SK-N-SH treated with all-trans-retinoic acid at 6 μM for 48 hours (cell line): ENCODE measurements around the gene HCAR2.
"Not testable (repeated sequence)": the region's sequence is repeated elsewhere in the genome, so short reads cannot be mapped to it uniquely, and the experiment has no call there.

Experiments
- ATAC-seq: fragments of 200-7000 bp; cut with Tn5 transposase; 3 replicates; pipeline ENCODE4 v1.9.1; 2020; ENCODE audit warnings: mild to moderate bottlenecking, moderate library complexity
- ARNTL ChIP-seq: fragments of 450-650 bp; formaldehyde crosslinking; IDR thresholded peaks from 2 replicates; pipeline ENCODE4 v1.5.0; 2020; ENCODE audit warnings: low read depth, mild to moderate bottlenecking, moderate library complexity, borderline replicate concordance
- BACH2 ChIP-seq: fragments of 250-450 bp; sonication (Bioruptor Pico); IDR thresholded peaks from 2 replicates; pipeline ENCODE4 v1.9.0; 2021; ENCODE audit warnings: mild to moderate bottlenecking, borderline replicate concordance
- CSDC2 ChIP-seq: fragments of 250-450 bp; sonication (Bioruptor Pico); IDR thresholded peaks from 2 replicates; pipeline ENCODE4 v1.5.0; 2020; ENCODE audit warnings: mild to moderate bottlenecking, moderate library complexity
- ESRRG ChIP-seq: fragments of 250-450 bp; sonication (Bioruptor Pico); IDR thresholded peaks from 2 replicates; pipeline ENCODE4 v1.6.1; 2021; ENCODE audit warnings: mild to moderate bottlenecking
- GLIS3 ChIP-seq: fragments of 250-450 bp; sonication (Bioruptor Pico); IDR thresholded peaks from 2 replicates; pipeline ENCODE4 v1.5.0; 2020; ENCODE audit warnings: mild to moderate bottlenecking, moderate library complexity
- OSR1 ChIP-seq: fragments of 250-450 bp; sonication (Bioruptor Pico); IDR thresholded peaks from 2 replicates; pipeline ENCODE4 v1.8.0; 2022; ENCODE audit warnings: moderate library complexity, mild to moderate bottlenecking, inconsistent platforms
- POU6F1 ChIP-seq: fragments of 250-450 bp; sonication (Bioruptor Pico); IDR thresholded peaks from 2 replicates; pipeline ENCODE4 v1.8.0; 2021; ENCODE audit warnings: low read depth, mild to moderate bottlenecking, moderate library complexity, borderline replicate concordance
- PPARA ChIP-seq: fragments of 250-450 bp; sonication (Bioruptor Pico); IDR thresholded peaks from 2 replicates; pipeline ENCODE4 v1.5.0; 2020; ENCODE audit warnings: mild to moderate bottlenecking, borderline replicate concordance
- RARB ChIP-seq: fragments of 250-450 bp; sonication (Bioruptor Pico); IDR thresholded peaks from 2 replicates; pipeline ENCODE4 v1.8.0; 2021; ENCODE audit warnings: mild to moderate bottlenecking, moderate library complexity
- SNAI2 ChIP-seq: fragments of 250-450 bp; sonication (Bioruptor Pico); IDR thresholded peaks from 2 replicates; pipeline ENCODE4 v1.5.0; 2020; ENCODE audit warnings: mild to moderate bottlenecking, moderate library complexity
- TCF4 ChIP-seq: fragments of 250-450 bp; sonication (Bioruptor Pico); IDR thresholded peaks from 2 replicates; pipeline ENCODE4 v1.8.0; 2021; ENCODE audit warnings: mild to moderate bottlenecking, moderate library complexity, borderline replicate concordance
- TOX ChIP-seq: fragments of 250-450 bp; sonication (Bioruptor Pico); IDR thresholded peaks from 2 replicates; pipeline ENCODE4 v1.8.0; 2021; ENCODE audit warnings: mild to moderate bottlenecking, moderate library complexity, borderline replicate concordance
- TSHZ2 ChIP-seq: fragments of 250-450 bp; sonication (Bioruptor Pico); IDR thresholded peaks from 2 replicates; pipeline ENCODE4 v1.5.0; 2020; ENCODE audit warnings: mild to moderate bottlenecking, moderate library complexity
- ZC3H10 ChIP-seq: fragments of 250-450 bp; sonication (Bioruptor Pico); IDR thresholded peaks from 2 replicates; pipeline ENCODE4 v1.5.1; 2021; ENCODE audit warnings: mild to moderate bottlenecking, moderate library complexity
- ZFP3 ChIP-seq: fragments of 250-450 bp; sonication (Bioruptor Pico); IDR thresholded peaks from 2 replicates; pipeline ENCODE4 v1.5.0; 2020; ENCODE audit warnings: mild to moderate bottlenecking, moderate library complexity
- ZFP30 ChIP-seq: fragments of 450-650 bp; formaldehyde crosslinking; IDR thresholded peaks from 2 replicates; pipeline ENCODE4 v1.5.0; 2022; ENCODE audit warnings: mild to moderate bottlenecking, moderate library complexity
- ZNF565 ChIP-seq: fragments of 450-650 bp; formaldehyde crosslinking; conservative IDR thresholded peaks from 2 replicates; pipeline ENCODE4 v1.5.0; 2020; ENCODE audit warnings: low read depth, mild to moderate bottlenecking, moderate library complexity
- ZNF8 ChIP-seq: fragments of 450-650 bp; formaldehyde crosslinking; IDR thresholded peaks from 2 replicates; pipeline ENCODE4 v1.5.0; 2020; ENCODE audit warnings: mild to moderate bottlenecking, moderate library complexity

Gene HCAR2

GRCh38 chr12:122659579-122659978, 43.6 kb downstream of the HCAR2 start:
- ATAC-seq = no peak
- TF ChIP-seq ZNF565 (CRISPR knock-in tag) (no peak), POU6F1 (CRISPR knock-in tag) (no peak), ZFP3 (CRISPR knock-in tag) (no peak), ZNF8 (CRISPR knock-in tag) (no peak), TCF4 (CRISPR knock-in tag) (no peak), ZFP30 (CRISPR knock-in tag) (no peak), CSDC2 (CRISPR knock-in tag) (no peak), PPARA (CRISPR knock-in tag) (no peak), OSR1 (CRISPR knock-in tag) (no peak), ARNTL (CRISPR knock-in tag) (no peak), TOX (CRISPR knock-in tag) (no peak), SNAI2 (CRISPR knock-in tag) (no peak), ZC3H10 (CRISPR knock-in tag) (no peak), RARB (no peak)
- TF ChIP-seq, all 23 proteins: peak for 0

GRCh38 chr12:122656298-122656697, 46.9 kb downstream of the HCAR2 start:
- no peak for ATAC-seq
- TF ChIP-seq ZFP30 (CRISPR knock-in tag) (no peak), ZFP3 (CRISPR knock-in tag) (no peak), SNAI2 (CRISPR knock-in tag) (no peak), ESRRG (no peak), TCF4 (CRISPR knock-in tag) (no peak), BACH2 (CRISPR knock-in tag) (no peak), ZNF565 (CRISPR knock-in tag) (no peak), GLIS3 (CRISPR knock-in tag) (no peak)

GRCh38 chr12:122653291-122653690, 49.9 kb downstream of the HCAR2 start:
- ATAC-seq = not testable (repeated sequence)

- ATAC-seq = no peak
- no peak for TF ChIP-seq TSHZ2
These were observed 51.5 kb downstream of the HCAR2 start for GRCh38 chr12:122651520-122652224.
